GM21717 (cell line): ENCODE measurements around the gene TRPC4.

Source experiments
- ATAC-seq: cut with Tn5 transposase; IDR thresholded peaks from one replicate; pipeline ENCODE4 v1.9.1; 2021; ENCODE audit warnings: mild to moderate bottlenecking, moderate library complexity; ENCODE audit not compliant: unreplicated experiment

Gene TRPC4

GRCh38 chr13:37869756-37870488 is at the start of gene TRPC4:
TRPC4 (minus strand) TSS chr13:37869772; CDS start chr13:37783333, 86,439 bp downstream.
- no peak for ATAC-seq

GRCh38 chr13:37918751-37919150 is 49.2 kb upstream of the TRPC4 start:
- ATAC-seq, result no peak

- no peak for ATAC-seq
Observed at GRCh38 chr13:37918116-37918714, 48.6 kb upstream of the TRPC4 start.

- ATAC-seq, result no peak
Observed at GRCh38 chr13:37914781-37915391, 45.3 kb upstream of the TRPC4 start.

- no peak for ATAC-seq
Observed at GRCh38 chr13:37910790-37911189, 41.2 kb upstream of the TRPC4 start.

- ATAC-seq, result no peak
Observed at GRCh38 chr13:37906880-37907279, 37.3 kb upstream of the TRPC4 start.

GRCh38 chr13:37905736-37906135 is 36.2 kb upstream of the TRPC4 start:
- no peak for ATAC-seq

GRCh38 chr13:37899753-37900152 is 30.2 kb upstream of the TRPC4 start:
- no peak for ATAC-seq

GRCh38 chr13:37893321-37893720 is 23.7 kb upstream of the TRPC4 start:
- ATAC-seq, result no peak

GRCh38 chr13:37889820-37890219 is 20.2 kb upstream of the TRPC4 start:
- ATAC-seq, result no peak

- peak; percentile 45 for ATAC-seq
Observed at GRCh38 chr13:37889102-37889501, 19.5 kb upstream of the TRPC4 start.

GRCh38 chr13:37886879-37887278 is 17.3 kb upstream of the TRPC4 start:
- no peak for ATAC-seq

GRCh38 chr13:37884674-37885073 is 15.1 kb upstream of the TRPC4 start:
- ATAC-seq, result no peak

GRCh38 chr13:37884026-37884425 is 14.5 kb upstream of the TRPC4 start:
- ATAC-seq, result no peak

- no peak for ATAC-seq
Observed at GRCh38 chr13:37878921-37879320, 9.3 kb upstream of the TRPC4 start.

GRCh38 chr13:37878496-37878895 is 8.9 kb upstream of the TRPC4 start:
- no peak for ATAC-seq

GRCh38 chr13:37870895-37871550 is 1.5 kb upstream of the TRPC4 start:
- ATAC-seq, result no peak

GRCh38 chr13:37870489-37870845 is 895 bp upstream of the TRPC4 start:
- no peak for ATAC-seq

GRCh38 chr13:37869506-37869755 is 141 bp downstream of the TRPC4 start:
- no peak for ATAC-seq

- ATAC-seq, result no peak
Observed at GRCh38 chr13:37868691-37869505, 674 bp downstream of the TRPC4 start.

GRCh38 chr13:37863708-37864107 is 5.9 kb downstream of the TRPC4 start:
- no peak for ATAC-seq
